Activated CD4-positive, alpha-beta T cell treated with anti-CD3 and anti-CD28 coated beads, Interleukin-2, amount 50 U/mL, for 4 hours (primary cell): ENCODE data around the gene FSTL4.

Source experiments
- DNase-seq, 2 experiments: peaks; one replicate each; pipeline ENCODE4 v3.0.0-alpha.2; 2020

Gene FSTL4

GRCh38 chr5:133333326-133334150, 278.8 kb downstream of the FSTL4 start:
- no peak for DNase-seq

GRCh38 chr5:133332439-133333024, 279.8 kb downstream of the FSTL4 start:
- DNase-seq: no peak

- no peak for DNase-seq
Measured at GRCh38 chr5:133331941-133332340, 280.4 kb downstream of the FSTL4 start.

GRCh38 chr5:133330956-133331355, 281.4 kb downstream of the FSTL4 start:
- DNase-seq: no peak

GRCh38 chr5:133328800-133329199, 283.5 kb downstream of the FSTL4 start:
- DNase-seq: no peak

GRCh38 chr5:133327946-133328401, 284.4 kb downstream of the FSTL4 start:
- no peak for DNase-seq

- no peak for DNase-seq
Measured at GRCh38 chr5:133326361-133326760, 286.0 kb downstream of the FSTL4 start.

- DNase-seq: no peak
Measured at GRCh38 chr5:133325864-133326263, 286.5 kb downstream of the FSTL4 start.

GRCh38 chr5:133324926-133325325, 287.4 kb downstream of the FSTL4 start:
- DNase-seq: no peak

GRCh38 chr5:133323494-133324457, 288.6 kb downstream of the FSTL4 start:
- no peak for DNase-seq

- DNase-seq: no peak
Measured at GRCh38 chr5:133322743-133323142, 289.6 kb downstream of the FSTL4 start.

GRCh38 chr5:133321833-133322420, 290.4 kb downstream of the FSTL4 start:
- peak in 1 of 2 experiments; percentile 4 for DNase-seq

GRCh38 chr5:133321286-133321832, 291.0 kb downstream of the FSTL4 start:
- no peak for DNase-seq

GRCh38 chr5:133319905-133320520, 292.3 kb downstream of the FSTL4 start:
- DNase-seq: no peak

GRCh38 chr5:133319244-133319643, 293.1 kb downstream of the FSTL4 start:
- DNase-seq: no peak

GRCh38 chr5:133317558-133317957, 294.8 kb downstream of the FSTL4 start:
- no peak for DNase-seq

- no peak for DNase-seq
Measured at GRCh38 chr5:133316346-133317343, 295.7 kb downstream of the FSTL4 start.

- DNase-seq: no peak
Measured at GRCh38 chr5:133314086-133314485, 298.3 kb downstream of the FSTL4 start.

- no peak for DNase-seq
Measured at GRCh38 chr5:133311176-133311575, 301.2 kb downstream of the FSTL4 start.

- DNase-seq: no peak
Measured at GRCh38 chr5:133309984-133310621, 302.2 kb downstream of the FSTL4 start.
